ENCODE data around the gene ENPP6. TPM values are rescaled to one million over a fixed set of nuclear protein-coding genes. Genes with fewer than 3 reads are reported as not detected.
"Not testable (repeated sequence)": the region's sequence is repeated elsewhere in the genome, so short reads cannot be mapped to it uniquely, and the experiment has no call there.

Gene ENPP6
- total RNA-seq, 3 donors from 2014 or later (not counting 1 experiment from before 2014, with no cell fraction given), result 0.23 TPM; not detected in 2

DNA sequence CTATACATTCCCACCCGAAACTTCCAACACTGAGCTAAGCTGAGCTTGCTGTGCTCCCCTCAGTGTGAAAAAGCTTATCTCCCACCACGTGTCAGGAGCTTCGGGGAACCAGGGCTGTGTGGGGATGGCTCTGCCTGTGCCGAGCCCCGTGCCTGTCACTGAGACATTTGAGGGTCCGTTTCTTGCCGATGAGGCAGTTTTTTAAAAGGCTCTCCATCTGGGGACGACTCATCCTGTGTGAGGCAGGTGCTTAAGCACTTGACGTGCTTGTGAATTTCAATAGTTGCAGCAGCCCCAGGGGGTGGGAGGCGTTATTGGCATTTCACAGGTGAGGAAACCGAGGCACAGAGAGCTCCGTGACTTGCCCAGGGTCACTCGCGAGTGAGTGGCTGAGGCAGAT is 160.8 kb downstream of the ENPP6 start:
- H3K27me3 Mint-ChIP-seq (ENCODE audit: low read depth in 2 of 2), result peaks cover 0 to 7% of the 10 kb centered on the region in 2 donors
- H3K27ac Mint-ChIP-seq, result no peak overlapping the region
- DNase-seq, result no peak
- TF ChIP-seq, protein P1, sequence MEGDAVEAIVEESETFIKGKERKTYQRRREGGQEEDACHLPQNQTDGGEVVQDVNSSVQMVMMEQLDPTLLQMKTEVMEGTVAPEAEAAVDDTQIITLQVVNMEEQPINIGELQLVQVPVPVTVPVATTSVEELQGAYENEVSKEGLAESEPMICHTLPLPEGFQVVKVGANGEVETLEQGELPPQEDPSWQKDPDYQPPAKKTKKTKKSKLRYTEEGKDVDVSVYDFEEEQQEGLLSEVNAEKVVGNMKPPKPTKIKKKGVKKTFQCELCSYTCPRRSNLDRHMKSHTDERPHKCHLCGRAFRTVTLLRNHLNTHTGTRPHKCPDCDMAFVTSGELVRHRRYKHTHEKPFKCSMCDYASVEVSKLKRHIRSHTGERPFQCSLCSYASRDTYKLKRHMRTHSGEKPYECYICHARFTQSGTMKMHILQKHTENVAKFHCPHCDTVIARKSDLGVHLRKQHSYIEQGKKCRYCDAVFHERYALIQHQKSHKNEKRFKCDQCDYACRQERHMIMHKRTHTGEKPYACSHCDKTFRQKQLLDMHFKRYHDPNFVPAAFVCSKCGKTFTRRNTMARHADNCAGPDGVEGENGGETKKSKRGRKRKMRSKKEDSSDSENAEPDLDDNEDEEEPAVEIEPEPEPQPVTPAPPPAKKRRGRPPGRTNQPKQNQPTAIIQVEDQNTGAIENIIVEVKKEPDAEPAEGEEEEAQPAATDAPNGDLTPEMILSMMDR (IDR thresholded peaks at IDR 0.05), result no peak
- no peak overlapping the region for H3K27ac ChIP-seq (ENCODE audit: low read length)
- H3K4me1 ChIP-seq (ENCODE audit: control insufficient read depth, insufficient read depth, low read length), result no peaks in the 10 kb centered on the region
- H3K36me3 ChIP-seq (ENCODE audit: control insufficient read depth, insufficient read depth, low read length), result no peaks in the 10 kb centered on the region
- 85% methylated on average over 14 of the region's 14 CpGs for WGBS (ENCODE audit: insufficient coverage)
- no peak overlapping the region for H3K4me3 Mint-ChIP-seq
- no peaks in the 10 kb centered on the region for H3K9me3 Mint-ChIP-seq
- H3K9me3 ChIP-seq (ENCODE audit: control insufficient read depth, insufficient read depth, low read length), result no peaks in the 10 kb centered on the region
- no peaks in the 10 kb centered on the region for H3K4me1 Mint-ChIP-seq
- no peak overlapping the region for H3K4me3 ChIP-seq (ENCODE audit: low read length)
- ATAC-seq, result no peak
- no peaks in the 10 kb centered on the region for H3K27me3 ChIP-seq (ENCODE audit: control insufficient read depth, insufficient read depth, low read length)
- intact Hi-C loops (cut with micrococcal nuclease), result no loop called here
- H3K36me3 Mint-ChIP-seq, result no peaks in the 10 kb centered on the region

DNA sequence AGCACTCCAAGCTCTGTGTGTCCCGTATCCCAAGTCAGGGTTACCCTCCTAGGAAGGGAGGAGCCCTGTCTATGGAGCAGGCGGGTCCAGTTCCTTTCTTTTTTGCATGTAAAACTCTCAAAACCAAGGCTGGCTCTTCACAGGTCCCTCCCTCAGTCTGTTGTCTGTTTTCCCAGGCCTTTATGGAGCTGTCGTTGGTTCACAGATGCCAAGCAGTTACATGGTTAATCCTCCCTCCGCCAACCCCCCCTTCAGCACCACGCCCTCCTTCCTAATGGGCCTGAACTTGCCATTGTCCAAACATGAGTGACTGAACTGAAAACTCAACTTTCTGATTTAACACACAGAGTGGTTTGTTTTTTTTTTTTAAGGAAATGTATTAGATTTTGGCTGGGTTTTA is 164.2 kb downstream of the ENPP6 start:
- 80% methylated on average over 5 of the region's 5 CpGs for WGBS (ENCODE audit: insufficient coverage)
- Histone ChIP-seq H3K9me3 (ENCODE audit: control insufficient read depth, insufficient read depth, low read length) (no peaks in the 10 kb centered on the region), H3K36me3 (ENCODE audit: control insufficient read depth, insufficient read depth, low read length) (no peaks in the 10 kb centered on the region), H3K4me1 (ENCODE audit: control insufficient read depth, insufficient read depth, low read length) (no peaks in the 10 kb centered on the region), H3K27ac (ENCODE audit: low read length) (no peak overlapping the region), H3K4me3 (ENCODE audit: low read length) (no peak overlapping the region), H3K27me3 (ENCODE audit: control insufficient read depth, insufficient read depth, low read length) (no peaks in the 10 kb centered on the region)
- H3K27me3 Mint-ChIP-seq (ENCODE audit: low read depth in 2 of 2), result peaks cover 0 to under 1% of the 10 kb centered on the region in 2 donors
- H3K4me1 Mint-ChIP-seq, result no peaks in the 10 kb centered on the region
- H3K36me3 Mint-ChIP-seq, result no peaks in the 10 kb centered on the region
- TF ChIP-seq, protein P1 (IDR thresholded peaks at IDR 0.05), result no peak
- H3K27ac Mint-ChIP-seq, result no peak overlapping the region
- no peak overlapping the region for H3K4me3 Mint-ChIP-seq
- H3K9me3 Mint-ChIP-seq, result peaks cover 0 to 3% of the 10 kb centered on the region in 2 donors
- DNase-seq (no peak), ATAC-seq (no peak)
- intact Hi-C loops (cut with micrococcal nuclease), result no loop called here

DNA sequence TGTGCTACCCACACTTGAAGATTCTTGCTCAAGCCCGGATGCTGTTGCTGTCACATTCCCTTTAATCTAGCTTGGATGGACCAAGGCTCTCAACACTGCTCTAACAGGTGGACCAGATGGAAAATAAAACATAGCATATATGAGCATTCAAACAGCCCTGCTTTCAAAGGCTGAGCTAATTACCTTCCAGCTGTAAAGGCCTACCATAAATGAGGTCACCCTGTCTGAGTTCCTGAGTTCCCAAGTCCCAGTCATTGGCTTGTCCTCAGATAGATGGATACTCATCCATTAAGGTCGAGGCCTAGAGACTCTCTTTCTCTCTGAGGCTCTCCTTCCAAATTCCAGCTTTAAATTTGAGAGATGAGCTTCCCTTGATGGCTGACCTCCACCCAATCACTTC is 165.1 kb downstream of the ENPP6 start:
- Mint-ChIP-seq H3K27ac (no peak overlapping the region), H3K36me3 (peaks cover 5% of the 10 kb centered on the region), H3K27me3 (ENCODE audit: low read depth in 2 of 2) (peaks cover 0 to 6% of the 10 kb centered on the region in 2 donors), H3K4me3 (no peak overlapping the region), H3K9me3 (peaks cover 0 to 3% of the 10 kb centered on the region in 2 donors), H3K4me1 (no peaks in the 10 kb centered on the region)
- H3K4me1 ChIP-seq (ENCODE audit: control insufficient read depth, insufficient read depth, low read length), result no peaks in the 10 kb centered on the region
- TF ChIP-seq, protein P1 (IDR thresholded peaks at IDR 0.05), result no peak
- ATAC-seq, result no peak
- no peaks in the 10 kb centered on the region for H3K27me3 ChIP-seq (ENCODE audit: control insufficient read depth, insufficient read depth, low read length)
- intact Hi-C loops (cut with micrococcal nuclease), result no loop called here
- no peak for DNase-seq
- H3K9me3 ChIP-seq (ENCODE audit: control insufficient read depth, insufficient read depth, low read length), result no peaks in the 10 kb centered on the region
- H3K36me3 ChIP-seq (ENCODE audit: control insufficient read depth, insufficient read depth, low read length), result no peaks in the 10 kb centered on the region
- 75% methylated on average over 2 of the region's 2 CpGs for WGBS (ENCODE audit: insufficient coverage)
- H3K4me3 ChIP-seq (ENCODE audit: low read length), result no peak overlapping the region
- H3K27ac ChIP-seq (ENCODE audit: low read length), result no peak overlapping the region

DNA sequence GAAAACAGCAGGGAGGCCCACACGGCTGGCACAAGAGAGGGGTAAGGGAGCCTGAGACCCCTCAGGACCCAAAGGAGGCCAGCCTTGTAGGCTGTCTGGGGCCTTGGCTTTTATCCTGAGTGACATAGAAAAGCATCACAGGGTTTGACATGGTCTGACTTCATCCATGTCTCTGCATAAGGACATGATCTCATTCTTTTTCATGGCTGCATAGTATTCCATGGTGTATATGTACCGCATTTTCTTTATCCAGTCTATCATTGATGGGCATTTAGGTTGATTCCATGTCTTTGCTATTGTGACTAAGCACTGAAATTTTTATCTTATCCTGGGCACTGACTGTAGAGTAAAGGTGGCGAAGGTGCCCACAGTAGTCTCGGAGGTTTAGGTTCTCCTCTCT is 166.4 kb downstream of the ENPP6 start:
- H3K4me3 Mint-ChIP-seq; H3K36me3 ChIP-seq (ENCODE audit: control insufficient read depth, insufficient read depth, low read length); H3K27ac Mint-ChIP-seq; H3K4me3 ChIP-seq (ENCODE audit: low read length); ATAC-seq; H3K9me3 Mint-ChIP-seq; H3K9me3 ChIP-seq (ENCODE audit: control insufficient read depth, insufficient read depth, low read length); DNase-seq; H3K27ac ChIP-seq (ENCODE audit: low read length); H3K4me1 ChIP-seq (ENCODE audit: control insufficient read depth, insufficient read depth, low read length); H3K27me3 ChIP-seq (ENCODE audit: control insufficient read depth, insufficient read depth, low read length); H3K4me1 Mint-ChIP-seq; intact Hi-C loops (cut with micrococcal nuclease): not testable (repeated sequence)
- 97% methylated on average over 4 of the region's 4 CpGs for WGBS (ENCODE audit: insufficient coverage)
- H3K27me3 Mint-ChIP-seq (ENCODE audit: low read depth in 2 of 2), result peaks cover 1 to 20% of the 10 kb centered on the region in 2 donors
- peaks cover 18% of the 10 kb centered on the region for H3K36me3 Mint-ChIP-seq

All from natural killer cell (primary cell).